Cortex of kidney (tissue), 1 donor: ENCODE results near the gene STRIT1.
"Not testable (repeated sequence)": the region's sequence is repeated elsewhere in the genome, so short reads cannot be mapped to it uniquely, and the experiment has no call there.

ENCODE experiments used
- DNase-seq: peaks from one replicate; lab custom pipeline; 2025; lab: John Stamatoyannopoulos, UW

The STRIT1 gene

GRCh38 chr3:155270485-155271342 is 22.8 kb downstream of the STRIT1 start:
- DNase-seq, result no peak

GRCh38 chr3:155270063-155270462 is 23.4 kb downstream of the STRIT1 start:
- no peak for DNase-seq

- DNase-seq, result not testable (repeated sequence)
Observed at GRCh38 chr3:155262855-155263254, 30.6 kb downstream of the STRIT1 start.

- DNase-seq, result no peak
Observed at GRCh38 chr3:155262295-155262694, 31.2 kb downstream of the STRIT1 start.

- no peak for DNase-seq
Observed at GRCh38 chr3:155254445-155254844, 39.0 kb downstream of the STRIT1 start.

- no peak for DNase-seq
Observed at GRCh38 chr3:155252535-155252934, 40.9 kb downstream of the STRIT1 start.

GRCh38 chr3:155252021-155252420 is 41.5 kb downstream of the STRIT1 start:
- no peak for DNase-seq

- DNase-seq, result no peak
Observed at GRCh38 chr3:155248531-155249187, 44.8 kb downstream of the STRIT1 start.

GRCh38 chr3:155244699-155245098 is 48.8 kb downstream of the STRIT1 start:
- DNase-seq, result no peak

GRCh38 chr3:155244216-155244615 is 49.3 kb downstream of the STRIT1 start:
- DNase-seq, result no peak

- DNase-seq, result no peak
Observed at GRCh38 chr3:155243512-155243921, 50.0 kb downstream of the STRIT1 start.

- DNase-seq, result no peak
Observed at GRCh38 chr3:155242342-155242741, 51.1 kb downstream of the STRIT1 start.

GRCh38 chr3:155241579-155241978 is 51.9 kb downstream of the STRIT1 start:
- no peak for DNase-seq
